GM18519 (cell line): Measurements from ENCODE around the gene B4GALT7.
"Not testable (repeated sequence)": the region's sequence is repeated elsewhere in the genome, so short reads cannot be mapped to it uniquely, and the experiment has no call there.

Experiments
- ATAC-seq: cut with Tn5 transposase; IDR thresholded peaks from one replicate; pipeline ENCODE4 v1.9.1; 2021; ENCODE audit warnings: mild to moderate bottlenecking, moderate library complexity; ENCODE audit not compliant: unreplicated experiment, low FRiP score

The B4GALT7 gene

GRCh38 chr5:177608243-177609075 is 8.5 kb downstream of the B4GALT7 start:
- ATAC-seq: no peak

DNA sequence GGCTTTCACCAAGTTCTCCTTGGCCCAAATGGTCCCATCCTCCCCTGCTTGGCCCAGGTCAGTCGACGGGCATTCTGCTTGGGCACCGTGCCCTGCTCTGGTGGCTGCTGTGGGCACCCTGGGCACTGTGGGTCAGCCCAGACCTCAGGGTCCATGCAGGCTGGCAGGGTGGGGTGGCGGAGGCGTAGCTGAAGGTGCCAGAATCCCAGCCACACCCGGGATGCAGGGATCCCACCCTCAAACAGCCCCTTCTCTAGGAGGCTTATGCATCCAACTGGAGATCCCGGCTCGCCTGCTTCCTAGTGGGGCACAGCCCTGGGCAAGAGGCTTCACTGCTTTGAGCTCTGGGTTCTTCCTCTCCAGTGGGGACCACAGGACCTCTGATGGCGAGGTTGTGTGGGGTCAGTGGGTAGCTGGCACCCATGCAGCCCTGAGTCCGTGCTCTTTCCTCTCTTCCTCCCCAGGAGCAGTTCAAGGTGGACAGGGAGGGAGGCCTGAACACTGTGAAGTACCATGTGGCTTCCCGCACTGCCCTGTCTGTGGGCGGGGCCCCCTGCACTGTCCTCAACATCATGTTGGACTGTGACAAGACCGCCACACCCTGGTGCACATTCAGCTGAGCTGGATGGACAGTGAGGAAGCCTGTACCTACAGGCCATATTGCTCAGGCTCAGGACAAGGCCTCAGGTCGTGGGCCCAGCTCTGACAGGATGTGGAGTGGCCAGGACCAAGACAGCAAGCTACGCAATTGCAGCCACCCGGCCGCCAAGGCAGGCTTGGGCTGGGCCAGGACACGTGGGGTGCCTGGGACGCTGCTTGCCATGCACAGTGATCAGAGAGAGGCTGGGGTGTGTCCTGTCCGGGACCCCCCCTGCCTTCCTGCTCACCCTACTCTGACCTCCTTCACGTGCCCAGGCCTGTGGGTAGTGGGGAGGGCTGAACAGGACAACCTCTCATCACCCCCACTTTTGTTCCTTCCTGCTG is 9.4 kb downstream of the B4GALT7 start:
- no peak for ATAC-seq

GRCh38 chr5:177610131-177610769 is 10.3 kb downstream of the B4GALT7 start:
- no peak for ATAC-seq

DNA sequence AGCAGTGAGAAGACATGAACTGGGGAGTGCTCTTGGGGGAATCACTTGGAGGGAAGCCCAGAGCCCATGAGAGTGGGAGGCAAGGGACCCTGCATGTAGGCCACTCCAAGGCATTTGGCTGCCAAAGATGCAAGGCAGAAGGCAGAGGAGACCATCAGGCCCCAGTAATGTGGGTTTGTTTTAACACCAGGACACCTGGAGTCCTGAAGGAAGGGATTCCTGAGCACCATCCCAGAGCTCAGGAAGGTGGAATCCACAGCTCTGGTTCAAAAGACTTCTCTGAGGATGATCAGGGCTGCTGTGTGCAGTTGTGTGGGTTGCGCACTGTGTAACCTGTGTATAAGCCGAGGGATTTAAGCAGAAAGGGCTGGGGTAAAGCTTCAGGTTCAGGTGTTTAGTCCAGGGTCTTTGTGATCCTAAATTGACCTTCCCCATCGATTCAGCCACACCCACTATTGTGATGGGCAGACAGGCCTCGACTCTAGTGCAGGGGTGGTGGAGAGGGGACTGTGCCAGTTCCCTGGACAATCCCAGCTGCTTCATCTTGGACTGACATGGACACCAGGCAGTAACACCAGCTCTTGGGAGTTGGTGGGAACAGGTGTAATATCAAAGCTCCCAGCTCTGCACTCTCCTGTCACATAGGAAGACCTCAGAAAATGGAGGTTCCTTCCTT is 11.0 kb downstream of the B4GALT7 start:
- no peak for ATAC-seq

DNA sequence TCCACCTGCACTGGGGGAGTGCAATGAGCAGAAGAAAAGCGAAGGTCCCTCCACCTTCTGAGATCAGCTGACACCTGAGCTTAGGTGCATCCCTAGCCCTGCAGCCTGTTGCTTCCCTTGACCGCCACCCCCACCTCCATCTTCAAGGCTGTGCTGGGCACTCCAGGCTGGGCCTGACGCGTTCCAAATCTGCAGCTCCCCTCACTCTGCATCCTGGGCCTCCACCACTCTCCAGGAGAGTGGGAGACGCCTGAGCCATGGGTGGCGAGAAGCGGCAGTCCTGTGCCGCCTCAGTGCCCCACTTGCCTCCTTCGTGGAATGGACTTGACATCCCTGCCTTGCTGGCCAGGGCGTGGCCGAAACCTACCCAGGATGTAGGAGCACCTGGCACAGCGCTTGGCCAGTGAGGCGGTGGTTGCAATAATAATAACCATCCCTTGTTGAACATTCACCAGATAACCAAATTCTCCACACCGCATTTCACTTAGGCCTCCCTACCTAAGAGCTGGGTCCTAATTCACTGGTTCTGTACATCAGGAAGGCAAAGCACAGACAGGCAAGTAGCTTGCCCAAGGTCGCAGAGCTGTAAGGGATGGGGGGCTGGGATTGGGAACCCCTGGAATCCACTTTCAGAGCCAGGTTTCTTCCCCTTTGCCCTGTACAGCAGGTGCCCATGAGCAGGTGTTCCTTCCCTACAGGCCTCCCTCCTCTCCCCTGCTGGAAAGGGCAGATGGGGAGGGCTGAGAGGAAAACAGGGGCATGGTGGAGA is 11.7 kb downstream of the B4GALT7 start:
- ATAC-seq: no peak

DNA sequence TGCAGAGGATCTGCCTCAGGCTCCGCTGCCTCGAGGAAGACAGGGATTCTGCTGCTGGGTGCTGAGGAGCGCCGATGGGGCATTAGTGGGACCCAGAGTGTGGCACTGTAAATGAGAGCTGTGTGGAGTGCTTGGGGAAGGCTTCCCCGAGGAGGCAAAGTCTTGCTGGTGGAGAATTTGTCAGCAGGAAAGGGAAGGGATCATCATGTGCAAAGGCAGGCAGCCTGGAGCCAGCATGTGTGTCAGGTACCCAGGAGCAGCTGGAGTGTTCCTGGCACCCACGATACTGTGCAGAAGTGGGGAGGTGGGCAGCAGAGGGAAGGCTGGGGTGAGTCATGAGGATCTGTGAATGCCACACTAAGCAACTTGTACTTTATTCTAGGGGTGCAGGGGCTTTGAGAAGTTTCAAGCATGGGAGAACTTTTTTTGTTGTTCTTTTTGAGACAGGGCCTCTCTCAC is 12.3 kb downstream of the B4GALT7 start:
- ATAC-seq: no peak

DNA sequence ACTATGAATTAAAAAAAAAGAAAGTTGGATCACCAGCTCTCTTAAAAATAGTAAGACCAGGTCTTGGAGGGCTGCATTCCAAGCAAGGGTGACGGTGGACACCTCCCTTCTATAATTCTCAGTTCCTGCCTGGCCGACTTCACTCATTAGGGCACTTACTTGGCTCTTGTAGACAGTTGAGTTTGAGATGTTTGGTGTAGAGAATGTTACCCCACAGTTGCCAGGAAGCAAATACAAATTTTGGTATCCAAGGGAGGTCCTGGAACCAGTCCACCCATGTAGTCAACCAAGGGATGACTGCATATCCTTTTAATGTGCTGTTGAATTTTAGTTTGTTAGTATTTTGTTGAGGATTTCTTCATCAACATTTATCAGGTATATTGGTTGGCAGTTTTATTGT is 20.6 kb downstream of the B4GALT7 start:
- no peak for ATAC-seq

GRCh38 chr5:177624172-177624571 is 24.2 kb downstream of the B4GALT7 start:
- not testable (repeated sequence) for ATAC-seq

DNA sequence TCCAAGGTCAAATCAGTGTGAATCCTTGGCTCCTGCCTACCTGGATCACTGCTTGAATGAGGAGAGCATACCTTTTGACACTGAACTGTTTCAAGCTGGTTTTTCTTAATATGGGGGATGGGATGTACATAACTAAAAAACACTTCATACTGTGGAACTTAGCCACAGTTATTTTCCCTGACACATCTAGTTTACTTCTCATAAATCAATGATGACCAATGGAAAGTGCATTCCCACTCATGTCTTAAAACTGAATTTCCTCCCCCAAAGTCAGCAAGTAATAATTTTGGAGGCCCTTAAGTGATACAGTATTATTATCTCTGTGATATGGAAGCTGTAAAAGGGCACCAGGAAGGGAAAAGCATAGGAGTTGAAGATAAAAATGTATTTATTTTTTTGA is 30.3 kb downstream of the B4GALT7 start:
- not testable (repeated sequence) for ATAC-seq

- not testable (repeated sequence) for ATAC-seq
Measured at GRCh38 chr5:177634912-177635311, 35.0 kb downstream of the B4GALT7 start.

DNA sequence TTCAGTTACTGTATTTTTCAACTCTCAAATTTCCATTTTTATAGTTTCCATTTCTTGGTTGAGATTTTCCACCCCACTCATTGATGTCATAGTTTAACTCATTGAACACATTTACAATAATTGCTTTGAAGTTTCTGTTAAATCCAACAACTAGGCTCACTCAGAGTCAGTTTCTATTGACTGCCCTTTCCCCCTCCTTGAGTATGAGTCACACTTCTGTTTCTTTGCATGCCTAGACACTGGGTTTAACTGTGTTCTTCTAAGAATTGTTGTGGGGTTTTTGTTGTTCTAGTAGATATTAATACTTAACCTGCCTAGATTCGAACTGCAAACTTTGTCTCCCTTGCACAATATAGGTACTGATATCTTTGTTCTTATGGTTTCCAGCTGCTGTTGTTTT is 45.5 kb downstream of the B4GALT7 start:
- ATAC-seq: not testable (repeated sequence)

GRCh38 chr5:177651235-177651634 is 51.3 kb downstream of the B4GALT7 start:
- ATAC-seq: not testable (repeated sequence)

- not testable (repeated sequence) for ATAC-seq
Measured at GRCh38 chr5:177657846-177658245, 57.9 kb downstream of the B4GALT7 start.

DNA sequence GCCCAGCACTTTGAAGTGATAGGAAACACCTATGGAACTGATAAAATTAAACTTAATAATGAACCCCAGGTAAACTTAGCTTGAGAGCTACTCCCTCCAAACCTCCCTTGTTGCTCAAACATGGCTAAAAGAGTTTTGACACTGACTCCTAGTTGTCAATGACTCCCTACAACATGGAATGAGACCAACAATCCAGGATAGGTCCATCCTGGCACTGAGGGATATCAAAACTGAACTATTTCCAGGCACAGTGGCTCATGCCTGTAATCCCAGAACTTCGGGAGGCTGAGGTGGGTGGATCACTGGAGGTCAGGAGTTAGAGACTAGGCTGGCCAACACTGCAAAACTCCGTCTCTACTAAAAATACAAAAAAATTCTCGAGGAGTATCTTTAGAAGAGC is 58.6 kb downstream of the B4GALT7 start:
- ATAC-seq: not testable (repeated sequence)
